ENCODE data around the gene ASIC4.

ASIC4 gene

DNA sequence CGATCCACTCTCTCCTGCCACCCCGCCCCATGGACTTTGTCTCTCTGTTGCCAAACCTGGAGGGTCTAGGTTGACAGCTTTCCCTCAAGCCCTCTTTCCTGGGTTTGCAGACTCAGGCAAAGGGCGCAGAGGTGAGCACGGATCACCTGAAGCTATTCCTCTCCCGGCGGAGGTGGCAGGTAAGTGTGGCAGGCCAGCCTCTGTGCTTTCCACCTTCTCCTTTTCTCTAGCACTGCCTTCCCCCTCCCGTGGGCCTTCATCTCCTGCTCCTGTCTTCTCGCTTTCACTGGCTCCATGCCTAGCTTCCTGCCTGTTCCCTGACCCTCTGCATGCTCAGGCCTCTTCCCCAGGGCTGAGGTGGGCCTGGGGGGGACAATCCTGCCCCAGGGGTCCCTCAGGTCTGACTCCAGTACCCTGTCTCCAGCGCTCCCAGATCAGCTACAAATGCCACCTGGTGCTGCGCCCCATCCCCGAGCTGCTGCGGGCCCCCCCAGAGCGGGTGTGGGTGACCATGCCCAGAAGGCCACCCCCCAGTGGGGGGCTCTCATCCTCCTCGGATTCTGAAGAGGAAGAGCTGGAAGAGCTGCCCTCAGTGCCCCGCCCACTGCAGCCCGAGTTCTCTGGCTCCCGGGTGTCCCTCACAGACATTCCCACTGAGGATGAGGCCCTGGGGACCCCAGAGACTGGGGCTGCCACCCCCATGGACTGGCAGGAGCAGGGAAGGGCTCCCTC is 31.4 kb upstream of the ASIC4 start:
- no peak for DNase-seq (ENCODE audit: low read depth)

DNA sequence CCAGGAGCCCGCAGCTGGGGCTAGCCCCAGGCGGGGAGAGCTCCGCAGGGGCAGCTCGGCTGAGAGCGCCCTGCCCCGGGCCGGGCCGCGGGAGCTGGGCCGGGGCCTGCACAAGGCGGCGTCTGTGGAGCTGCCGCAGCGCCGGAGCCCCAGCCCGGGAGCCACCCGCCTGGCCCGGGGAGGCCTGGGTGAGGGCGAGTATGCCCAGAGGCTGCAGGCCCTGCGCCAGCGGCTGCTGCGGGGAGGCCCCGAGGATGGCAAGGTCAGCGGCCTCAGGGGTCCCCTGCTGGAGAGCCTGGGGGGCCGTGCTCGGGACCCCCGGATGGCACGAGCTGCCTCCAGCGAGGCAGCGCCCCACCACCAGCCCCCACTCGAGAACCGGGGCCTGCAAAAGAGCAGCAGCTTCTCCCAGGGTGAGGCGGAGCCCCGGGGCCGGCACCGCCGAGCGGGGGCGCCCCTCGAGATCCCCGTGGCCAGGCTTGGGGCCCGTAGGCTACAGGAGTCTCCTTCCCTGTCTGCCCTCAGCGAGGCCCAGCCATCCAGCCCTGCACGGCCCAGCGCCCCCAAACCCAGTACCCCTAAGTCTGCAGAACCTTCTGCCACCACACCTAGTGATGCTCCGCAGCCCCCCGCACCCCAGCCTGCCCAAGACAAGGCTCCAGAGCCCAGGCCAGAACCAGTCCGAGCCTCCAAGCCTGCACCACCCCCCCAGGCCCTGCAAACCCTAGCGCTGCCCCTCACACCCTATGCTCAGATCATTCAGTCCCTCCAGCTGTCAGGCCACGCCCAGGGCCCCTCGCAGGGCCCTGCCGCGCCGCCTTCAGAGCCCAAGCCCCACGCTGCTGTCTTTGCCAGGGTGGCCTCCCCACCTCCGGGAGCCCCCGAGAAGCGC is 30.6 kb upstream of the ASIC4 start:
- no peak for DNase-seq (ENCODE audit: low read depth)

DNA sequence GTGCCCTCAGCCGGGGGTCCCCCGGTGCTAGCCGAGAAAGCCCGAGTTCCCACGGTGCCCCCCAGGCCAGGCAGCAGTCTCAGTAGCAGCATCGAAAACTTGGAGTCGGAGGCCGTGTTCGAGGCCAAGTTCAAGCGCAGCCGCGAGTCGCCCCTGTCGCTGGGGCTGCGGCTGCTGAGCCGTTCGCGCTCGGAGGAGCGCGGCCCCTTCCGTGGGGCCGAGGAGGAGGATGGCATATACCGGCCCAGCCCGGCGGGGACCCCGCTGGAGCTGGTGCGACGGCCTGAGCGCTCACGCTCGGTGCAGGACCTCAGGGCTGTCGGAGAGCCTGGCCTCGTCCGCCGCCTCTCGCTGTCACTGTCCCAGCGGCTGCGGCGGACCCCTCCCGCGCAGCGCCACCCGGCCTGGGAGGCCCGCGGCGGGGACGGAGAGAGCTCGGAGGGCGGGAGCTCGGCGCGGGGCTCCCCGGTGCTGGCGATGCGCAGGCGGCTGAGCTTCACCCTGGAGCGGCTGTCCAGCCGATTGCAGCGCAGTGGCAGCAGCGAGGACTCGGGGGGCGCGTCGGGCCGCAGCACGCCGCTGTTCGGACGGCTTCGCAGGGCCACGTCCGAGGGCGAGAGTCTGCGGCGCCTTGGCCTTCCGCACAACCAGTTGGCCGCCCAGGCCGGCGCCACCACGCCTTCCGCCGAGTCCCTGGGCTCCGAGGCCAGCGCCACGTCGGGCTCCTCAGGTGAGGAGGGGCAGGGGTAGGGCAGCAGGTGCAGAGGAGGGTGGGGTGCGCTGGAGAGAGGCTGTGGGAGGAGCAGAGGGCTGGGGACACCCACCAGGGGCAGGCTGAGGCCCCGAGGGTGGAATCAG is 29.7 kb upstream of the ASIC4 start:
- DNase-seq (ENCODE audit: low read depth) = no peak

DNA sequence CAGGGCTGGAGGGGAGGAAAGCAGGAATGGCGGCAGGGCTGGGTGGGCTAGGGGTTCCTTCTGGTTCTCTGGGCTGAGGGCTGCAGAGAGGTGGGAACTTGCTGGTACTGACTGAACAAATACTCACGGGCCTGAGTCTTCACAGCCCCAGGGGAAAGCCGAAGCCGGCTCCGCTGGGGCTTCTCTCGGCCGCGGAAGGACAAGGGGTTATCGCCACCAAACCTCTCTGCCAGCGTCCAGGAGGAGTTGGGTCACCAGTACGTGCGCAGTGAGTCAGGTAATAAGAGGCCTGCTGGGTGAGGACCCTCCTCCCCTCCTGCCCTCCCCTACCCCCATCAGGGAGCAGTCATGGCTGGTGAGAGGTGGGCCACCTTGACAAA is 29.1 kb upstream of the ASIC4 start:
- no peak for DNase-seq (ENCODE audit: low read depth)

DNA sequence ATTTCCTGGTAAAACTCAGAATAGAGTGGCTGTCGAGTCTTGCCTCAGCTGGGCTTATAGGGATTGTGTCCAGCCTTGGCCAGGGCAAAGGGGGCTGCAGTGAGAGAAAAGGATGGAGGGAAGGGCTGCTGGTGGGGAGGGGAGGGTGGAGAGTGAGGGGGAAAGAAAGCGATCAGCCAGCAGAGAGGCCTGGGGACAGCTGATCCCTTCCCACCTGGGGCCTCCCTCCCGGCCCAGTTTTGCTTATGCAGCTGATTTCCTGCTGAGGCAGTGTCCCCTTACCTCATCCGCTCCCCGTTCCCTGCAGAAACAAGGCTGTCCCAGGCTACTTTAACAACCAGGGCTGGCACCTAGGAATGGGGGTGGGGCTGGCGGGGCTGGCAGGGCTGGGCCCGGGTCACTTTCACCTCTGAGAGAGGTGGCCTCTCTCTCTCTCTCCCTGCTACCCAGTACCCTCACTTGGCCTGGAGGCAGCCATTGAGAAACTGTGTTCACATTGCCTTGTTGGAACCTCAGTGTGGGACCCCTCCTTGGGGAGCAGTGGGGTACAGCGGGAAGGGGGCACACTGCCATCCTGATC is 27.8 kb upstream of the ASIC4 start:
- DNase-seq (ENCODE audit: low read depth) = no peak

DNA sequence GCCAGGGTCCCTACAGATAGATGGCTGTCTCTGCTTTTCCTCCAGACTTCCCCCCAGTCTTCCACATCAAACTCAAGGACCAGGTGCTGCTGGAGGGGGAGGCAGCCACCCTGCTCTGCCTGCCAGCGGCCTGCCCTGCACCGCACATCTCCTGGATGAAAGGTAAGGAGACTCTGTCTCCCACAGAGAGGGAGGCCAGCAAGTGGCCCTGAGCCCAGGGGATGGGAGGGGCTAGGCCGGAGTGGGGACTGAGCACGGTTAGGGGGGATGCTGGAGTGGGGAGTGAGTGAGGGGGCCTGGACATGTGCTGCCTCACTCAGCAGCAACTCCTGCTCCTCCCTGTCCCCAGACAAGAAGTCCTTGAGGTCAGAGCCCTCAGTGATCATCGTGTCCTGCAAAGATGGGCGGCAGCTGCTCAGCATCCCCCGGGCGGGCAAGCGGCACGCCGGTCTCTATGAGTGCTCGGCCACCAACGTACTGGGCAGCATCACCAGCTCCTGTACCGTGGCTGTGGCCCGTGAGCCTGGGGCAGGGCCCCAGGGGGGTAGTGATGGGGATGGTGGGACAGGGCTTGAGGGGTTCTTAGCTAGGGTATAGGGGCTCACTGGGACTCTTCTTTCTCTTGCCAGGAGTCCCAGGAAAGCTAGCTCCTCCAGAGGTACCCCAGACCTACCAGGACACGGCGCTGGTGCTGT is 26.0 kb upstream of the ASIC4 start:
- DNase-seq (ENCODE audit: low read depth) = no peak

DNA sequence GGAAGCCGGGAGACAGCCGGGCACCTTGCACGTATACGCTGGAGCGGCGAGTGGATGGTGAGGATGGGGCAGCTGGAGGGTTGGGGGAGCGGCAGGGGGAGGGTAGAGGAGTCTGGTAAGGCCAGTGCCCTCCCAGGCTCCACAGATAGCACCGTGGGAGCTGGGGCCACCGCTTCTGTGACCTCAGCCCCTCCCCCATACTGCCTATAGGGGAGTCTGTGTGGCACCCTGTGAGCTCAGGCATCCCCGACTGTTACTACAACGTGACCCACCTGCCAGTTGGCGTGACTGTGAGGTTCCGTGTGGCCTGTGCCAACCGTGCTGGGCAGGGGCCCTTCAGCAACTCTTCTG is 25.5 kb upstream of the ASIC4 start:
- no peak for DNase-seq (ENCODE audit: low read depth)

DNA sequence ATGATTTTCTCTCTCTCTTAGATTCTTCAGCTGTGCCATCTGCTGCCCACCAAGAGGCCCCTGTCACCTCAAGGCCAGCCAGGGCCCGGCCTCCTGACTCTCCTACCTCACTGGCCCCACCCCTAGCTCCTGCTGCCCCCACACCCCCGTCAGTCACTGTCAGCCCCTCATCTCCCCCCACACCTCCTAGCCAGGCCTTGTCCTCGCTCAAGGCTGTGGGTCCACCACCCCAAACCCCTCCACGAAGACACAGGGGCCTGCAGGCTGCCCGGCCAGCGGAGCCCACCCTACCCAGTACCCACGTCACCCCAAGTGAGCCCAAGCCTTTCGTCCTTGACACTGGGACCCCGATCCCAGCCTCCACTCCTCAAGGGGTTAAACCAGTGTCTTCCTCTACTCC is 25.0 kb upstream of the ASIC4 start:
- no peak for DNase-seq (ENCODE audit: low read depth)

DNA sequence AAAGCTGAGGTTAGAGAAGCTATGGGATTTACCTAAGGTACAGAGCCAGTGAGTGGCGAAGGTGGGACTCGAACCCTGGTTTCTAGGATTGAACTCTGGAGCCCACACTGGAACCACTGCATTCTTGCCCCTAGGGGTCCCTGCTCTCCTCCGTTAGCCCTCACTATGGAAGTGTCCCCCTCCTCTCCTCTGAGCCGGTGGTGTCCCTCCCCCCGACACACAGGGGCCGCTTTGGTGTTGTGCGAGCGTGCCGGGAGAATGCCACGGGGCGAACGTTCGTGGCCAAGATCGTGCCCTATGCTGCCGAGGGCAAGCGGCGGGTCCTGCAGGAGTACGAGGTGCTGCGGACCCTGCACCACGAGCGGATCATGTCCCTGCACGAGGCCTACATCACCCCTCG is 24.1 kb upstream of the ASIC4 start:
- no peak for DNase-seq (ENCODE audit: low read depth)

DNA sequence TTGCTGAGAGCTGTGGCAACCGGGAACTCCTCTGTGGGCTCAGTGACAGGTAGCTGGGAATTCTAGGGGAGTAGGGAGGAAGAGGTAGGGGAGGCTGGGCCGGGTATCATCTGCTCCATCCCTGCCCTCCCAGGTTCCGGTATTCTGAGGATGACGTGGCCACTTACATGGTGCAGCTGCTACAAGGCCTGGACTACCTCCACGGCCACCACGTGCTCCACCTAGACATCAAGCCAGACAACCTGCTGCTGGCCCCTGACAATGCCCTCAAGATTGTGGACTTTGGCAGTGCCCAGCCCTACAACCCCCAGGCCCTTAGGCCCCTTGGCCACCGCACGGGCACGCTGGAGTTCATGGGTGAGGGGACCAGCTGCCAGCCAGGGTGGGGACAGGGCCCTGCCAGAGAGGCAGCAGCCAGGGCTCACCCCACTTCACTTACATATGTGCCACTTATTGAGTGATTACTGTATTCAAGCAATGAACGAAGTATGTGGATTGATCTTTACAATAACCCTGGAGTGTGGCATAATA is 23.6 kb upstream of the ASIC4 start:
- no peak for DNase-seq (ENCODE audit: low read depth)

DNA sequence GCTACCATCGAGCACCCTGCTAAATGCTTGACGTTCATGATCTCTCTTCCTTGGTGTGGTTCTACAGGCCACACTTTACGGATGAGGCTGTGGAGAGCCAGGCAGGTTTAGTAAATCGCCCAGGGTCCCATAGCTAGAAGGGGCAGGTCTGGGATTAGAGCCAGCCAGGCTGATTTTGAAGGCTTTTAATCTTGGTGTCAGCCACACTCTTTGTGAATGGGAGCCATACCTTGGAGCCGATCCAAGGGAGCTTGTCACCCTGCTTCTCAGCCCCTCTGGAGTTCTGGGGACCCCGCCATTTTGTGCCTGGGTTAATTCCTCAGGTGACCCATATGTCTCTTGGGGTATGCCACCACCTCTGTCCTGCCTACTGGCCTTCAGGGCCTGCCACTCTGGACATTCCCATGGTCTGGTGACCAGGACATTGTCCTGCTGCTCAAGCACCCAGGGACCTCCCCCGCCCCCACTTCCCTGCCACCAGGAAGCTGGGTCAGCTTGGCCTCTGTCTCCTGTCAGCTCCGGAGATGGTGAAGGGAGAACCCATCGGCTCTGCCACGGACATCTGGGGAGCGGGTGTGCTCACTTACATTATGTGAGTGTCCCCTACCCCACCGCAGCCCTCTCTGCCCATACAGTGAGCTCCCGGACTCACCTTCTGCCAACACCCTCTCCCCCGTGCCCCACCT is 22.9 kb upstream of the ASIC4 start:
- no peak for DNase-seq (ENCODE audit: low read depth)

DNA sequence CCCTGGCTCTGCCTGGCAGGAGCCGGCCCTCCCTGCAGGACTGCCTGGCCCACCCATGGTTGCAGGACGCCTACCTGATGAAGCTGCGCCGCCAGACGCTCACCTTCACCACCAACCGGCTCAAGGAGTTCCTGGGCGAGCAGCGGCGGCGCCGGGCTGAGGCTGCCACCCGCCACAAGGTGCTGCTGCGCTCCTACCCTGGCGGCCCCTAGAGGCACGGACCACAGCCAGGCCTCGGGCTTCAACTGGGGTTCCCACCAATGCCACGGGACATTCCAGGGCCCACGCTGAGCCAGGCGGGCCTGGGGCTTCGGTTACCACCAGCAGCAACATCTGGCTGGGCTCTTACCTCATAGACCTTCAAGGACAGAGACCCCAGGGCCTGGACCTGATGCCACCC is 21.7 kb upstream of the ASIC4 start:
- no peak for DNase-seq (ENCODE audit: low read depth)

DNA sequence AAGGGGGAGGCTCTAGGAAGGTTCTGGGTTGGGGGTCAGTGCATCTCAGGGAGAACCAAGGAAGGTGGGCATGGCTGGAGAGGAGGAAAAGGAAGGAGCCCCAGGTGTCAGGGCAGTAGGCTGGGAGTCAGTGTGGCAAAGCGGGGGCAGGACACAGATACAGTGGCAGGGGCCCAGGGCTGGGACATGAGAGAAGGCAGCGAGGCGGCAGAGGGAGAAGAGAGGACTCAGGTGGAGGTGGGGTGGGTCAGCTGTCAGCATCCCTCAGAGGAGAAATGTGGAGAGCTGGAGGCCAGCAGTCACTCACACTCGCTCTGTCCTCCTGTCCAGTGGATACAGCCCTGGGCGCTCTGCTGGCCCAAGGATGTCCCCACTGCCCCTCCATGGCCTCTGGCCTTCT is 21.2 kb upstream of the ASIC4 start:
- no peak for DNase-seq (ENCODE audit: low read depth)

DNA sequence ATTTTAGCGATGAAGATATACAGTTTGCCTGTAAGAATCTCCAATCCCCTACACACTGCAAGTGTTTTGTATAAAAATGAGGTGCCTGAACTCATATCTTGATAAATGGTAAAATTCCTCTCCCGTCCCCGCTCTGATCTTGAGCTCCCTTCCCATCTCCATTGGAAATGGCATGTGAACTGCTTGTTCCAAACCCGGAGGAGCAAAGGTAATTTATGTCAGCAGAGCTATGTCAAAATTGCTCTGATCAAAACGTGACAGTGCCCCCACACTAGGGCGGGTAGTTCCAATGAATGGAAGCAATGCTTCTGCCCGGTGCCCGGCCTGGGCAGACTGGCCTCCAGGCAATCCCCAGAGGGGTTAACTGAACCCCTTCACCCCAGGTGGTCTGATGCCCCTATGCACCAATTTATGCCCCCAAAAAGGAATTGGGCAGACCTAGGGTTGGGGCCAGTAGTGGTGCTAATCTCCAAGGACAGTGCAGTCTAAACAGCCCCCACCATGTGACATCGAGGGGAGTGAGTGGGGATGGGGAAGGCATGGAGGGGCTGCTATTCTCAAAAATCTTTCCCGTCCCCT is 19.2 kb upstream of the ASIC4 start:
- DNase-seq (ENCODE audit: low read depth) = no peak

DNA sequence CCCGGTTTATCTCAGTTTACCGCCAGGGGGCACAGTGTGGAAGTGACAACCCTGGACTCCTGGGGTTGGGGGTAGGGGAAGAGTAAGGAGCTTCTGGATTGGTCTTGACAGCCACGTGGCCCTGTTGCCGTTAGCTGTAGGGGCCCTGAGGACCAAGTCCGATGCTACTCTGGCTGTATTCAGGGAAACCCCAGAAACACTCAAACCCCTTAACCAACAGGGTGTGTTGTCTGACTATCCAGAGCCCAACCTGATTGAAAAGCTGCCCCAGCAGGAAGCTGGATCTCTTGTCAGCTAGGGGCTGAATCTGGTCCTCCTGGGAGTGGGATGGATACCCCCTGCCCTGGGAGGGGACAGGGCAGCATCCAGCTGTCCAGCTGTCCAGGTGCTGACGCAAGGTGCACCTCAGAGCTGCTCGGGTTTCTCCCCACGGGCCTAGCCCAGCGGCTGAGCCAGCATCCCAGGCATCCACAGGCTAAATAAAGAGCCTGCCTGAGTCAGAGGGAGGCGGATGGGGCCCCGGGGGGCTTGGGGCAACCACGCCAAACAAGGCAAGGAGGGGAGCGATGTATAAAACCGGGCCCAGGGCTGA is 18.7 kb upstream of the ASIC4 start:
- DNase-seq (ENCODE audit: low read depth) = no peak

DNA sequence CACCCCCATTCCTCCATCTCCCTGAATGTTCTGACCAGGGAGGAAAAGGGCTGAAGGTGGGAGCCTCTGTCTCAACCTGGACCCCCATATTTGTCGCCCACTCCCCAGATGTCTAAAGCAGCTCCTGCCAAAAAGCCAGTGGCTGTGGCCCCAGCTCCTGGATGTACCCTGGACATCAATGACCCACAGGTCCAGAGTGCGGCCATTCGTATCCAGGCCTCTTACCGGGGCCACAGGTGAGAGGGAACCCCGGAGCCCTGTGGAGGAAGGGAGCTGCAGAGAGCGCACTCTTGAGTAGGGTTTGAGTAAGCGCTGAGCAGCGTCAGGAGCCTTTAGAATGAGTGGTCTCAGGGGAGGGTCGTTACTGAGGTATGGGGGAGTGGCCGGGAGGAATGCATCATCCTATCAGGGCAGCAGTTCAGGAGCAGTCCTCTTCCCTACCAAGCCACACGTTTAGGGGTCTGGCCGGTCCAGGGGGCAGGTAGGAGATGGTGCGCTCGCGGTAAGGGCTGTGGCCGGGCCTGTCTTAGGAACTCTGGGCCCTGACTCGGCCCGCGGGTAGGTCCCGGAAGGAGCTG is 17.9 kb upstream of the ASIC4 start:
- no peak for DNase-seq (ENCODE audit: low read depth)

DNA sequence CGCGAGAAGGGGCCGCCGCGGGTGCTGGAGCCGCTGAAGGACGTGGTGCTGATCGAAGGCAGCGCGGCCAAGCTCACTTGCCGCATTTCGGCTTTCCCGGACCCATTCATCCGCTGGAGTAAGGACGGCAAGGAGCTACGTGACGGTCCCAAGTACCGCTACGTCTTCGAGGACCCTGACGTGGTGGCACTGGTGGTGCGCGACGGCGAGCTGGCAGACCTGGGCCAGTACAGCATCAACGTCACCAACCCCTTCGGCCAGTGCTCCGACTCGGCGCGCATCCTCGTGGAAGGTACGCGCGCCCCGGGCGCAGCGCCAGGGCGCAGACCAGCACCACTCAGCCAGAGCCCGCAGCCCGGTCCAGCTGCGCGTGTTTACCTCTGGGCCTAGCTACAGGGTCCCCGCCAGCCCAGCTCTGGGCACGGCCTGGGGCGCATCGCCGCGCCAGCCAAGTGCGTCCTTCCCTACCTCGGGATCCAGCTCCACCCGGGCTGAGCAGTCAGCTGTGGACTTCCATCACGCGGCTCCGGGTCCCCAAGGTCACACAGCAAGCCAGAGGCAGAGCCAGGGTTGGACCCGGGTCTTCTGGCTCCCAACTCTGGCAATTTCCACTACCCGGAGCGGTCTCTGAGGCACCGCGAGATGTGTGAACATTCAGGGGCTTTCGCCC is 17.3 kb upstream of the ASIC4 start:
- no peak for DNase-seq (ENCODE audit: low read depth)

DNA sequence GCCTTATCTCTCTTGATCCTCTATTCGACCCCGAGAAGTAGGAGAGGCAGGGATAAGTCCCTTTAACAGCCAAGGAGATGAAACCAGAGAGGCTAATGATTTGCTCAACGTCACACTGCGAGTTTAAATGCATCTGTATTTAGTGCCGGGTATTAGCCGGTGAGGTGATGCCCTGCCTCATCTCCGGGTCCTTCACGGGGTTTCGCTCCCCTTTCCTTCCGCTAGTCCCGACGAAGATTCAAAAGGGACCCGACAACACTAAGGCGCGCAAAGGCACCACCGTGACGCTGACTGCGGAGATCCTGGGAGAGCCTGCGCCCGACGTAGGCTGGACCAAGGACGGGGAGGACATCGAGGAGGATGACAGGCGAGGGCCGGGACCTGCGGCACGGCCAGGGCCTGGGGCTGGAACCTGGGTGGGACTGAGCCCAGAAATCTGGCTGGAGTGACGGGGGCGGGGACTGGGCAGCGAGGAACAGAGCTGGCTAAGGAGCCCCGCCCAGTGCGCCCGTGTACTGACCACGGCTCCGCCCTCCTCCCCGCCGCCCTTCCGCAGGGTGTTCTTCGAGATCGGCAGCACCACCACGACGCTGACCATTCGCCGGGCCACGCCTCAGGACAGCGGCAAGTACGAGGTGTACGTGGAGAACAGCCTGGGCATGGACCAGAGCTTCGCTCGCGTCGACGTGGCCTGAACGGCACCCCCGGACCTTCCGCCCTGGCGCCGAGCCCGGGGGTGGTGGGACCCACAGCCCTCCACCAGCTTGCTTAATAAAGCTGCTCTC is 16.6 kb upstream of the ASIC4 start:
- no peak for DNase-seq (ENCODE audit: low read depth)

All from stimulated activated CD8-positive, alpha-beta memory T cell treated with anti-CD3 and anti-CD28 coated beads, Interleukin-12 subunit alpha, Interleukin-12 subunit beta, amount 100 ng/mL, for 4 hours (primary cell).